ENCODE results near the gene GPR75.
A peak's percentile ranks its signal among the peaks of the same experiment; 100 is the strongest.

Gene GPR75

DNA sequence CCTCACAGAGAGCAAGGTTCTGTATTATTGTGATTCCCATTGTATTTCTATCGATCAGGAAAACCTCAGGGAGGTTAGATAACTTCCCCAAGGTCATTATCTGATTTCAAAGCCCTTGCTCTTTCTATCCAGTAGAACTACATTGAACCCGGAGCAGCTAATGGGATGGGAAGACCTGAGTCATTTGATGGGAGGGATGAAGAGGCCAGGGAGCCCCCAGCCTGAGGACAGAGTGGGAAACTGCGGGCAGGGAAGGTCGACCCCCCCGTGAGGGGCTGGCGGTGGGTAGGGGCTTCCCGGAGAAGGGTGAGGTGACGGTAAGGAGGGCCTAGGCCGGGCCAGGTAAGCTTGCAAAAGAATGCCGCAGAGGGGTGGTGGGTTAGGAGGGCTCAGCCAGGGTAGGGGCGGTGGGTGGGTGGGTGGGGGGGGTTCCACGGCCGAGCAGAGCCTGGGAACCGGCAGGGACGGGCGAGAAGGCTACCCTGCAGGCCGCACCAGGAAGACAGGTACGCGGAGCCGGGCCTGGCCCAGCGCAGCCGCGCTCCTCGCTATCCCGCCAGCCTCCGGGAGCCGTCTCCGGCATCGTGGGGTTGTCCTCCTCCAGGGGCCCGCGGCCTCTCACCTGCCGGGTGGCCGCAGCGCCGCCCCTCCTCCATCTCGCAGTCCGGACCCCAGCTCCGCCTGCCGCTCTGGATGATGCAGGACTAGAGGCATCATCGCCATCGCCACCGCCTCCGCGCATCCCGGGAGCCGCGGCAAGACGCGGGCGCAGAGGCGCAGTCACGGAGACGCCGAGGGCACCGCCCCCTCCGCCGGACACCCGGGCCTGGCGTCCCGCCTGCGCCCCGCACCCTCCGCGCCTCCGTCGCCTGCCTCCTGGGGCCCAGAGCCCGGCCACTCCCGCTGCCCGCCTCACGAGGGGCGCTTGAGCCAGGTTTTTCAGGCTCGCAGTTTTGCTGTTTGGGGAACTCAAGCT lies at the start of gene GPR75:
TSS of gene GPR75 (minus strand) at position 762 of the 976 bp plus-strand sequence. CDS start 5,211 bp downstream, outside the sequence.
- Histone ChIP-seq H3K4me1 (ENCODE audit: control insufficient read depth, insufficient read depth, low read length) (peaks cover 10% of the 10 kb centered on the region), H3K27me3 (replicated peaks; ENCODE audit: control insufficient read depth, insufficient read depth, low read length) (no peaks in the 10 kb centered on the region), H3K36me3 (ENCODE audit: control insufficient read depth, insufficient read depth, low read length, severe bottlenecking) (peaks cover 7% of the 10 kb centered on the region), H3K4me3 (ENCODE audit: low read length) (peak within 1 kb of the TSS; percentile 75), H3K9ac (ENCODE audit: low read length) (peak within 1 kb of the TSS; percentile 44), H3K9me3 (ENCODE audit: control insufficient read depth, low read length) (no peaks in the 10 kb centered on the region)
- peak; percentile 12 for DNase-seq (ENCODE audit: low read depth)

DNA sequence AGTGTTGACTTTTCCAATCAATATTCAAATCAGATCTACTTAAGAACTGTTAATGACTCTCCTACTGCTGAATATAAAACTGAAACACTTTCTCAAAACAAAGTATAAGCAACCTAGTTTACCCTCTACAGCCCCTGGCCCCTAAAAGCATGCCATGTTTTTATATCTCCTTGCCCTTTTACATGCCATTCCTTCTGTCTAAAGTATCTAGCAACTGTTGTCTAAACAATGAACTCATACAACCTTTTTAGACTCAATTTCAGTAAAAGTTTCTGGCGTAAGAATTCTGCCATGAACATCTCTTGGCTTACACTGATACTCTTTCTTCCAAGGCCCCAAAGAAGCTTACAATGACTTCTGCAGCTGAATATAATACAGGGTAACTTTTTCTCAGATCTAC lies 47.8 kb upstream of the GPR75 start:
- H3K36me3 ChIP-seq (ENCODE audit: control insufficient read depth, insufficient read depth, low read length, severe bottlenecking): peaks cover 80% of the 10 kb centered on the region
- no peak overlapping the region for H3K4me3 ChIP-seq (ENCODE audit: low read length)
- no peaks in the 10 kb centered on the region for H3K27me3 ChIP-seq (replicated peaks; ENCODE audit: control insufficient read depth, insufficient read depth, low read length)
- no peak overlapping the region for H3K9ac ChIP-seq (ENCODE audit: low read length)
- no peaks in the 10 kb centered on the region for H3K4me1 ChIP-seq (ENCODE audit: control insufficient read depth, insufficient read depth, low read length)
- DNase-seq (ENCODE audit: low read depth): no peak
- H3K9me3 ChIP-seq (ENCODE audit: control insufficient read depth, low read length): no peaks in the 10 kb centered on the region

DNA sequence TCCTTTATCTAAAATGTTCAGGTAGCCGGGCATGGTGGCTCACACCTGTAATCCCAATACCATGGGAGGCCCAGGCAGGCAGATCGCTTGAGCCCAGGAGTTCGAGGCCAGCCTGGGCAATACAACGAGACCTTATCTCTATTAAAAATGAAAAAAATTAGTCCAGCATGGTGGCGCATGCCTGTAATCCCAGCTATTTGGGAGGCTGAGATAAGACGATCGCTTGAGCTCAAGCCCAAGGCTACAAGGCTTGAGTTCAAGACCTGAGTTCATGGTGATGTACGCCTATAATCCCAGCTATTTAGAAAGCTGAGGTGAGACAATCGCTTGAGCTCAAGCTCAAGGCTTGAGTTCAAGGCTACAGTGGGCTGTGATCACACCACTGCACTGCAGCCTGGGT lies 45.6 kb upstream of the GPR75 start:
- no peak overlapping the region for H3K9ac ChIP-seq (ENCODE audit: low read length)
- no peak overlapping the region for H3K4me3 ChIP-seq (ENCODE audit: low read length)
- H3K27me3 ChIP-seq (replicated peaks; ENCODE audit: control insufficient read depth, insufficient read depth, low read length): no peaks in the 10 kb centered on the region
- H3K9me3 ChIP-seq (ENCODE audit: control insufficient read depth, low read length): no peaks in the 10 kb centered on the region
- DNase-seq (ENCODE audit: low read depth): no peak
- H3K36me3 ChIP-seq (ENCODE audit: control insufficient read depth, insufficient read depth, low read length, severe bottlenecking): peaks cover 95% of the 10 kb centered on the region
- no peaks in the 10 kb centered on the region for H3K4me1 ChIP-seq (ENCODE audit: control insufficient read depth, insufficient read depth, low read length)

DNA sequence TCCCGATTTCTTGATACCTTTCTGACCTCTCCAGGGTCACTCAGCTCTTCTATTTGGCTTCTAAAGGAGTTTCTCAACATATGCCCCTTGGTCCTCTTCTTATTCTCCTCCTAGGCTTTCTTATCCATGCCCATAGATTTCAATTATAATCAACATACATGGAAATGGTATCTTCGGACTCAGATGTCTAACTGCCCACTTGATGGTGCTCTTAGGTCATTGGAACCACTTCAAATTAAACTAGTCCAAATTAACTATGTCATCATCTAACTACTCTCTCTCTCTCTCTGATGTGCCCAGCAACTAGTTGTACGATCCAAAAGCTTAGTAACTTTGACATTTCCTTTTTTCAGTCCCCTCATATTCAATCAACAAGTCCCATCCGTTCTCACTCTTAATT lies 43.2 kb upstream of the GPR75 start:
- no peak for DNase-seq (ENCODE audit: low read depth)
- peaks cover 97% of the 10 kb centered on the region for H3K36me3 ChIP-seq (ENCODE audit: control insufficient read depth, insufficient read depth, low read length, severe bottlenecking)

DNA sequence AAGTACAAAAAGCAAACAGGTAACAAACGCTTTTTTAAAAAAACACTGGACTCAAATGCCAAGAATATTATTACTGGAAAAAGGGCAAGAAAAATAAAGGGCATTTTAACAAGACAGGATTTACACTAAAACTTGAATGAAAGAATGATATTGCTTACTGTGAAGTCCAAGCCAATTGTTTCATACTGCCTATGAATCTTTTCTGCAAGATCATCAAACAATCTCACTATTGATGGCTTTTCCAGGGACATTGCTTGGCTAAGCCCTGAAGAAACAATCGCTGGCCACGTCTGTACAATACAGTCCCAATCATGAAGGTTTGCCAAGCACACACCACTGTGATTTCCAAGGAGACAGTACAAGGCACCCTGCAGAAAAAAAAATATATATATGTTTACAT lies 41.4 kb upstream of the GPR75 start:
- Histone ChIP-seq H3K4me1 (ENCODE audit: control insufficient read depth, insufficient read depth, low read length) (peaks cover 11% of the 10 kb centered on the region), H3K27me3 (replicated peaks; ENCODE audit: control insufficient read depth, insufficient read depth, low read length) (no peaks in the 10 kb centered on the region), H3K9me3 (ENCODE audit: control insufficient read depth, low read length) (no peaks in the 10 kb centered on the region), H3K9ac (ENCODE audit: low read length) (no peak overlapping the region), H3K4me3 (ENCODE audit: low read length) (no peak overlapping the region), H3K36me3 (ENCODE audit: control insufficient read depth, insufficient read depth, low read length, severe bottlenecking) (peaks cover 94% of the 10 kb centered on the region)
- no peak for DNase-seq (ENCODE audit: low read depth)

More for the DNA sequence above, 43.2 kb upstream of the GPR75 start:
- Histone ChIP-seq H3K9ac (ENCODE audit: low read length) (no peak overlapping the region), H3K4me1 (ENCODE audit: control insufficient read depth, insufficient read depth, low read length) (no peaks in the 10 kb centered on the region), H3K4me3 (ENCODE audit: low read length) (no peak overlapping the region), H3K9me3 (ENCODE audit: control insufficient read depth, low read length) (no peaks in the 10 kb centered on the region), H3K27me3 (replicated peaks; ENCODE audit: control insufficient read depth, insufficient read depth, low read length) (no peaks in the 10 kb centered on the region)

DNA sequence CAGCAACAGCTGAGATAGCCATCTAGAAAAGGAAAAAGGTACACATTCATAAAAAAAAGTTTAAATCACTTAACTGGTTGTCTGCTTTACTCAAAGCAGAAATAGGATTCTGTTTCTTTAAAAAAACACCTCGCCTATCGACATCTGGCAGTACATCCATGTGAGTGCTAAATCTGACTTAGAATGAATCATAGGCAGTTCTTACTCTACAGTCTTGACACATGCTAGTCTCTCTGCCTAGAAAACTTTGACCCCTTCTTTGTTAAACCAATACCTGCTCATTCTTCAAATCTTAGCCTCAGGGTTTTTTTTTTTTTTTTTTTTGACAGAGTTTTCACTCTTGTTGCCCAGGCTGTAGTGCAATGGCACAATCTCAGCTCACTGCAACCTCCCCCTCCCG lies 37.1 kb upstream of the GPR75 start:
- H3K9me3 ChIP-seq (ENCODE audit: control insufficient read depth, low read length): no peaks in the 10 kb centered on the region
- peaks cover 95% of the 10 kb centered on the region for H3K36me3 ChIP-seq (ENCODE audit: control insufficient read depth, insufficient read depth, low read length, severe bottlenecking)
- no peak overlapping the region for H3K4me3 ChIP-seq (ENCODE audit: low read length)
- H3K27me3 ChIP-seq (replicated peaks; ENCODE audit: control insufficient read depth, insufficient read depth, low read length): no peaks in the 10 kb centered on the region
- peak; percentile 48 for DNase-seq (ENCODE audit: low read depth)
- H3K9ac ChIP-seq (ENCODE audit: low read length): no peak overlapping the region
- peaks cover 11% of the 10 kb centered on the region for H3K4me1 ChIP-seq (ENCODE audit: control insufficient read depth, insufficient read depth, low read length)

DNA sequence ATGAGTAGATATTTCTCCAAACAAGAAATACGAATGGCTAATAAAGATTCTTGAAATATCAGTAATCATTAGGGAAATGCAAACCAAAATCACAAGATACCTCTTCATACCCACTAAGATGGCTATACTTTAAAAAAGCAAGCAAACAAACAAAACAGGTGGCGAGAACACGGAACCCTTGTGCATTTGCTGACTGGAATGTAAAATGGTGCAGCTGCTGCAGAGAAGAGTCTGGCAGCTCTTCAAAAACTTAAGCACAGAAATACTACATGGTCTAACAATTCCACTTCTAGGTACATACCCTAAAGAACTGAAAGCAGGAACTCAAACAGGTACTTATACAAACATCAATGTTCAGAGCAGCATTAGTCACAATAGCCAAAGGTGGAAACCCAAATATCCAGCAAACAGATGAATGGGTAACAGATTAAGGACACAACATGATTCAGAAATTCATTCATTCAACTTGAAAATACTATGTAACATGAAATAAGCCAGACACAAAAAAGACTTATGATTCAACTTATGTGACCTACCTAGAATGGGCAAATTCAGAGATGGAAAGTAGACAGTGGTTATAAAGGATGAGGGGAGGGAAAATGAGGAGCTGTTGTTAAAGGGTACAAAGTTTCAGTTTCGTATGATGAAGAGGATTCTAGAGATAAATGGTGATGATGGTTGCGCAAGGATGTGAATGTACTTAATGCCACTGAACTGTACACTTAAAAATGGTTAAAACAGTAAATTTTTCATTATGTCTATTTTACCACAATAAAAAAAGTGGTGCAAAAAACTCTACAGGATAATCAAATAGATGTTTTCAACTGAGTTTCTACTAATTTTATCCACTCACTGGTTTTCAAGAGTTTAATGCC lies 26.9 kb upstream of the GPR75 start:
- no peaks in the 10 kb centered on the region for H3K4me1 ChIP-seq (ENCODE audit: control insufficient read depth, insufficient read depth, low read length)
- H3K27me3 ChIP-seq (replicated peaks; ENCODE audit: control insufficient read depth, insufficient read depth, low read length): no peaks in the 10 kb centered on the region
- no peak for DNase-seq (ENCODE audit: low read depth)
- H3K4me3 ChIP-seq (ENCODE audit: low read length): no peak overlapping the region
- no peak overlapping the region for H3K9ac ChIP-seq (ENCODE audit: low read length)
- peaks cover 95% of the 10 kb centered on the region for H3K36me3 ChIP-seq (ENCODE audit: control insufficient read depth, insufficient read depth, low read length, severe bottlenecking)
- no peaks in the 10 kb centered on the region for H3K9me3 ChIP-seq (ENCODE audit: control insufficient read depth, low read length)

DNA sequence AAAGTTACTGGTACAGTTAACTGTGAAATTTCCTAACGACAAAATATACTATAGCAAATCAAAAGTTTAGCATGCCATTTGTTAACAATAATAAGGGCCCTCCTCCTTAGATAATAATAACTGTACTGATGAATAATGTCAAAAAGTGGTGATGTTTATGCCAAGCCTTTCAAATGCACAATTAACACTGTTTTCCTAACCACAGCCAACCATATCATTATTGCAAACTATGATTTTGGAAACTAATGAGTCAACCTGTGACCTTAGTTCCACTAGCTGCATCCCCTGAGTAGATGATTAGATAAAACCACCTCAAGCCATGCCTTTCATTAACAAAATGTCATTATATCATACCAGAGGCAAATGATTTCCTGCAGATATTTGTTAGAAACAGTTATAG lies 25.1 kb upstream of the GPR75 start:
- Histone ChIP-seq H3K9me3 (ENCODE audit: control insufficient read depth, low read length) (no peaks in the 10 kb centered on the region), H3K36me3 (ENCODE audit: control insufficient read depth, insufficient read depth, low read length, severe bottlenecking) (peaks cover 79% of the 10 kb centered on the region), H3K4me1 (ENCODE audit: control insufficient read depth, insufficient read depth, low read length) (peaks cover 13% of the 10 kb centered on the region), H3K9ac (ENCODE audit: low read length) (no peak overlapping the region), H3K4me3 (ENCODE audit: low read length) (no peak overlapping the region), H3K27me3 (replicated peaks; ENCODE audit: control insufficient read depth, insufficient read depth, low read length) (no peaks in the 10 kb centered on the region)
- no peak for DNase-seq (ENCODE audit: low read depth)

DNA sequence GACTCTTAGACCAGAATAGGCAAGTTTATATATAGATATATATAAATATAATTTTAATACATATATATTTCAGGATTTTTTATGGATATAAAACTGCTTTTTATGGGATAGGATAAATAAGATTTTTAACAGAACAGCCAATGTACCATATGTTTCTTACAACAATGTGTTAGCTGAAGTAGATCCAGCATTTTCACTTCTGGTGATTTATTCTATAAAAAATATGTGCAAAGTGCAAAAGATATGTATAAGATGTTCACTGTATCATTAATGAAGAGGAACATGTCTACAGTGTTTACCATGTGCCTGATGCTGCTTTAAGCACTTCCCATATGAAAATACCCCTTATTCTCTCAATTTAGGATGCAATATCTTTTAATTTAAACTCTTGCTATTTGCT lies 22.2 kb upstream of the GPR75 start:
- no peak overlapping the region for H3K4me3 ChIP-seq (ENCODE audit: low read length)
- H3K9me3 ChIP-seq (ENCODE audit: control insufficient read depth, low read length): no peaks in the 10 kb centered on the region
- H3K36me3 ChIP-seq (ENCODE audit: control insufficient read depth, insufficient read depth, low read length, severe bottlenecking): peaks cover 61% of the 10 kb centered on the region
- no peak overlapping the region for H3K9ac ChIP-seq (ENCODE audit: low read length)
- H3K4me1 ChIP-seq (ENCODE audit: control insufficient read depth, insufficient read depth, low read length): peaks cover 17% of the 10 kb centered on the region
- H3K27me3 ChIP-seq (replicated peaks; ENCODE audit: control insufficient read depth, insufficient read depth, low read length): no peaks in the 10 kb centered on the region
- no peak for DNase-seq (ENCODE audit: low read depth)

DNA sequence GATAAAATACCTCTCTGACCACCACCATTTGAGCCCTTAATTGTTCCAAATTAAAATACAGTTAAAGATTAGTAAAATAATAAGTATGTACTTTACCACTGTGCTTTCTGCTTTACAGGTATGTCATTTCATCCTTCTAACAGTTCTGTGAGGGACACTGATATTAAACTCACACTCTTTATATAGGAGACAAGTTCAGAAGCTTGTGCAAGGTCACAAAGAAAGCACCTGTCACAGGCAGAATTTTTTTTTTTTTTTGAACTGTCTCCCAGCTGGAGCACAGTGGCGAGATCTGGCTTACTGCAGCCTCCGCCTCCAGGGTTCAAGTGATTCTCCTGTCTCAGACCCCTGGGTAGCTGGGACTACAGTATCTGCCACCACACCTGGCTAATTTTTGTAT lies 21.6 kb upstream of the GPR75 start:
- peaks cover 17% of the 10 kb centered on the region for H3K4me1 ChIP-seq (ENCODE audit: control insufficient read depth, insufficient read depth, low read length)
- peaks cover 55% of the 10 kb centered on the region for H3K36me3 ChIP-seq (ENCODE audit: control insufficient read depth, insufficient read depth, low read length, severe bottlenecking)
- H3K4me3 ChIP-seq (ENCODE audit: low read length): peak overlapping the region; percentile 19
- no peaks in the 10 kb centered on the region for H3K27me3 ChIP-seq (replicated peaks; ENCODE audit: control insufficient read depth, insufficient read depth, low read length)
- no peak for DNase-seq (ENCODE audit: low read depth)
- no peaks in the 10 kb centered on the region for H3K9me3 ChIP-seq (ENCODE audit: control insufficient read depth, low read length)
- H3K9ac ChIP-seq (ENCODE audit: low read length): no peak overlapping the region

DNA sequence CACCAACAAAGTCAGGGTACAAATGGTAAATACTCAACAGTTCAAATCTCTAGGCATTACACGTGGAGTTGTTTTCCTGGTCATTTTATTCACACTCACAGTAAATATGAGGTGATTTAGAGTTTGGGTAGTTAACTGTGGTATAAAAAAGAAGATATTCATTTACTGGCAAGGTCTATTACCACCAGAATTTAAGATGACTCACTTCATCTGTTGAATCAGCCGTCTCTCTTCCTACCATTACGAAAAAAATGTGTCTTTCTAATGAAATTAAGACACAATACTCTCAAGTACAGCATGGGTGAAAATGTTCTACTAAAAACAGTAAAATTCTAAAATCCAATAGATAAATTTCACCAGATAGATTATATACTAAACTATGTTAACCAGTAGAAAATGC lies 21.0 kb upstream of the GPR75 start:
- peaks cover 54% of the 10 kb centered on the region for H3K36me3 ChIP-seq (ENCODE audit: control insufficient read depth, insufficient read depth, low read length, severe bottlenecking)

More for the DNA sequence above, 21.0 kb upstream of the GPR75 start:
- H3K4me1 ChIP-seq (ENCODE audit: control insufficient read depth, insufficient read depth, low read length): peaks cover 17% of the 10 kb centered on the region
- H3K9ac ChIP-seq (ENCODE audit: low read length): no peak overlapping the region
- peak overlapping the region; percentile 34 for H3K4me3 ChIP-seq (ENCODE audit: low read length)
- peak; percentile 47 for DNase-seq (ENCODE audit: low read depth)
- H3K9me3 ChIP-seq (ENCODE audit: control insufficient read depth, low read length): no peaks in the 10 kb centered on the region
- no peaks in the 10 kb centered on the region for H3K27me3 ChIP-seq (replicated peaks; ENCODE audit: control insufficient read depth, insufficient read depth, low read length)
